Small intestine (tissue), 16 donors: ENCODE results near the gene POLRMT. TPM values are rescaled to one million over a fixed set of nuclear protein-coding genes. Genes with fewer than 3 reads are reported as not detected.

Experiments
- DNase-seq, 2 donors: peaks; one replicate each; pipeline versions ENCODE4 v3.0.0 to v3.0.0-alpha.2; 2013
- FAIRE-seq: peaks from 2 replicates; lab custom pipeline; 2012; peaks lifted over from hg19 to GRCh38; lab: Jason Lieb, UNC
- H3K27ac ChIP-seq, 3 donors: one replicate each; pipeline ENCODE4 v1.5.1; 2013; ENCODE audit warnings: low read length in 2 of 3, mild to moderate bottlenecking in 2 of 3, control low read depth in 1 of 3, inconsistent platforms in 1 of 3, low read depth in 1 of 3, moderate library complexity in 1 of 3
- H3K27me3 ChIP-seq, 3 donors: one replicate each; pipeline ENCODE4 v1.6.1; 2013; ENCODE audit warnings: low read length in 3 of 3, inconsistent platforms in 1 of 3; ENCODE audit not compliant: control insufficient read depth in 3 of 3, insufficient read depth in 3 of 3
- H3K36me3 ChIP-seq, 3 donors: one replicate each; pipeline ENCODE4 v1.6.1; 2013; ENCODE audit warnings: low read length in 3 of 3, inconsistent platforms in 1 of 3, low read depth in 1 of 3, mild to moderate bottlenecking in 1 of 3, moderate library complexity in 1 of 3; ENCODE audit not compliant: control insufficient read depth in 3 of 3, insufficient read depth in 2 of 3
- H3K4me1 ChIP-seq, 3 donors: one replicate each; pipeline ENCODE4 v1.6.1; 2013; ENCODE audit warnings: low read length in 2 of 3, inconsistent platforms in 1 of 3, low read depth in 1 of 3, mild to moderate bottlenecking in 1 of 3, moderate library complexity in 1 of 3; ENCODE audit not compliant: control insufficient read depth in 3 of 3, insufficient read depth in 2 of 3
- H3K4me3 ChIP-seq, 3 donors: one replicate each; pipeline ENCODE4 v1.5.1; 2013; ENCODE audit warnings: low read length in 3 of 3, control low read depth in 1 of 3, inconsistent platforms in 1 of 3, low read depth in 1 of 3, mild to moderate bottlenecking in 1 of 3, moderate library complexity in 1 of 3
- H3K9me3 ChIP-seq, 2 donors: one replicate each; pipeline ENCODE4 v1.6.1; 2013; ENCODE audit warnings: low read depth in 1 of 2, low read length in 1 of 2; ENCODE audit not compliant: control insufficient read depth in 2 of 2, insufficient read depth in 1 of 2
- WGBS, 3 donors: extraction: QIAGEN DNeasy Blood & Tissue Kit; methylation state at CpG; one replicate each; pipeline ENCODE4 v1.1.7; 2013; 5-methylcytosine and 5-hydroxymethylcytosine counted together
- long read RNA-seq, 10 donors: transcript quantifications; one replicate each; lab custom pipeline, GENCODE V29; 2026
- polyA plus RNA-seq, 4 donors: library from polyadenylated mRNA; stranded (reverse) in 3 of 4; unstranded in 1 of 4; fragments of 200-250 nt in 3 of 4; fragments of 120-200 nt in 1 of 4; gene quantifications; one replicate each; pipeline versions ENCODE4 v1.2.1 to v1.2.3, GENCODE V29; 2013
- donor health status: healthy with polysubstance abuse.
- donor health status: control.
- donor health status: control.
- donor health status: Bipolar disorder and iron deficiency.
- donor health status: healthy.

POLRMT gene
- 100 to 1,000 TPM in 1 of 4 donors, 10 to 100 TPM in 3; 63.0 to 153 (median 86.8) TPM for polyA plus RNA-seq
- long read RNA-seq, donor 1, result 0 reads
- long read RNA-seq, donor 2, result 0 reads
- long read RNA-seq, donor 3, partial matches to known transcripts, result 0 of 3 reads
- long read RNA-seq, donor 3, other reads (novel, unspliced or antisense), result 0 of 3 reads
- long read RNA-seq, donor 4, result 0 reads
- long read RNA-seq, donor 5, partial matches to known transcripts, result 48 of 50 reads
- long read RNA-seq, donor 5, other reads (novel, unspliced or antisense), result 0 of 50 reads
- long read RNA-seq, donor 6, partial matches to known transcripts, result 0 of 4 reads
- long read RNA-seq, donor 6, other reads (novel, unspliced or antisense), result 0 of 4 reads
- long read RNA-seq, donor 7, partial matches to known transcripts, result 0 of 15 reads
- long read RNA-seq, donor 7, other reads (novel, unspliced or antisense), result 11 of 15 reads
- long read RNA-seq, donor 8, result 0 reads
- long read RNA-seq, donor 9, partial matches to known transcripts, result 0 of 1 reads
- long read RNA-seq, donor 9, other reads (novel, unspliced or antisense), result 0 of 1 reads
- long read RNA-seq, donor 10, partial matches to known transcripts, result 0 of 3 reads
- long read RNA-seq, donor 10, other reads (novel, unspliced or antisense), result 0 of 3 reads

- 0 to 1% (median 0%) methylated on average over 49 to 67 of the region's 67 CpGs for WGBS, 3 donors
- peak within 1 kb of the TSS; percentile 78 to 93 (median 87) for H3K27ac ChIP-seq
- peak; percentile 98 to 99 for DNase-seq
- no peak for FAIRE-seq
- H3K4me3 ChIP-seq, result peak within 1 kb of the TSS; percentile 70 to 97 (median 78)
- peaks cover 0 to under 1% (median 0%) of the 10 kb centered on the region in 3 donors for H3K27me3 ChIP-seq
- no peaks in the 10 kb centered on the region for H3K9me3 ChIP-seq
- H3K4me1 ChIP-seq, result peaks cover 0 to 15% (median 7%) of the 10 kb centered on the region in 3 donors
- H3K36me3 ChIP-seq, result peaks cover 0 to 37% (median 3%) of the 10 kb centered on the region in 3 donors
Measured at GRCh38 chr19:633068-633785, at the start of gene POLRMT. Gene POLRMT (minus strand): TSS chr19:633537. CDS start chr19:633512, 25 bp downstream.

GRCh38 chr19:682678-683320, 49.5 kb upstream of the POLRMT start:
- Histone ChIP-seq H3K9me3 (no peaks in the 10 kb centered on the region), H3K4me1 (peaks cover 0 to 14% (median 7%) of the 10 kb centered on the region in 3 donors), H3K36me3 (peaks cover 0 to 20% (median 0%) of the 10 kb centered on the region in 3 donors), H3K27me3 (no peaks in the 10 kb centered on the region), H3K27ac (no peak overlapping the region), H3K4me3 (no peak overlapping the region)
- FAIRE-seq (no peak), DNase-seq (no peak)
- 59 to 80% (median 64%) methylated on average over 25 of the region's 25 CpGs for WGBS, 3 donors

- Histone ChIP-seq H3K4me3 (peak overlapping the region in 1 of 3 donors; percentile 31), H3K27me3 (peaks cover 0 to 6% (median 5%) of the 10 kb centered on the region in 3 donors), H3K27ac (peak overlapping the region in 2 of 3 donors; percentile 76 to 96), H3K4me1 (peaks cover 0 to 27% (median 7%) of the 10 kb centered on the region in 3 donors), H3K9me3 (no peaks in the 10 kb centered on the region), H3K36me3 (peaks cover 0 to 20% (median 0%) of the 10 kb centered on the region in 3 donors)
- FAIRE-seq, result no peak
- 49 to 60% (median 50%) methylated on average over 43 to 54 of the region's 54 CpGs for WGBS, 3 donors
- DNase-seq, result peak in 1 of 2 donors; percentile 89
Measured at GRCh38 chr19:681029-682019, 48.0 kb upstream of the POLRMT start.

- H3K4me3 ChIP-seq, result peak overlapping the region; percentile 62 to 78 (median 64)
- peak overlapping the region; percentile 57 to 96 (median 76) for H3K27ac ChIP-seq
- DNase-seq (peak; percentile 97 to 99), FAIRE-seq (no peak)
- peaks cover 0 to 20% (median 0%) of the 10 kb centered on the region in 3 donors for H3K36me3 ChIP-seq
- H3K9me3 ChIP-seq, result no peaks in the 10 kb centered on the region
- peaks cover 0 to 6% (median 5%) of the 10 kb centered on the region in 3 donors for H3K27me3 ChIP-seq
- 0 to 1% (median 1%) methylated on average over 42 to 70 of the region's 70 CpGs for WGBS, 3 donors
- H3K4me1 ChIP-seq, result peaks cover 0 to 33% (median 7%) of the 10 kb centered on the region in 3 donors
Measured at GRCh38 chr19:680287-681028, 47.1 kb upstream of the POLRMT start.

GRCh38 chr19:679418-680286, 46.3 kb upstream of the POLRMT start:
- peak in 1 of 2 donors; percentile 92 for DNase-seq
- Histone ChIP-seq H3K9me3 (no peaks in the 10 kb centered on the region), H3K27me3 (peaks cover 0 to 9% (median 5%) of the 10 kb centered on the region in 3 donors), H3K4me1 (peaks cover 0 to 41% (median 7%) of the 10 kb centered on the region in 3 donors), H3K4me3 (peak overlapping the region; percentile 62 to 78 (median 64)), H3K36me3 (peaks cover 0 to 20% (median 0%) of the 10 kb centered on the region in 3 donors), H3K27ac (peak overlapping the region; percentile 57 to 92 (median 75))
- WGBS, 3 donors, result 4 to 9% (median 8%) methylated on average over 30 to 69 of the region's 69 CpGs
- FAIRE-seq, result no peak

GRCh38 chr19:678791-679388, 45.6 kb upstream of the POLRMT start:
- H3K4me3 ChIP-seq, result peak overlapping the region in 1 of 3 donors; percentile 62
- H3K4me1 ChIP-seq, result peaks cover 0 to 42% (median 7%) of the 10 kb centered on the region in 3 donors
- peak overlapping the region in 2 of 3 donors; percentile 66 to 75 for H3K27ac ChIP-seq
- DNase-seq, result no peak
- 87 to 96% (median 94%) methylated on average over 14 to 16 of the region's 16 CpGs for WGBS, 3 donors
- peaks cover 0 to 9% (median 5%) of the 10 kb centered on the region in 3 donors for H3K27me3 ChIP-seq
- FAIRE-seq, result no peak
- H3K9me3 ChIP-seq, result no peaks in the 10 kb centered on the region
- H3K36me3 ChIP-seq, result peaks cover 0 to 20% (median 0%) of the 10 kb centered on the region in 3 donors
